Activated naive CD4-positive, alpha-beta T cell treated with anti-CD3 and anti-CD28 coated beads, Interleukin-2, amount 50 U/mL, for 72 hours (primary cell): Measurements from ENCODE around the gene NSG1. TPM values are rescaled to one million over a fixed set of nuclear protein-coding genes. Genes with fewer than 3 reads are reported as not detected.

Experiments used
- ATAC-seq, 2 donors: fragments of 150-1000 bp; cut with Tn5 transposase; 2 replicates each; pipeline ENCODE4 v1.10.0; 2021; ENCODE audit warnings: mild to moderate bottlenecking in 2 of 2, moderate library complexity in 2 of 2
- DNase-seq, 2 donors: peaks; one replicate each; pipeline ENCODE4 v3.0.0; 2021 to 2022; ENCODE audit warnings: low spot score in 2 of 2
- H3K27ac Mint-ChIP-seq, 2 donors: one replicate each; pipeline ENCODE4 v1.8.0; 2022; ENCODE audit warnings: mild to moderate bottlenecking in 2 of 2, mixed read lengths in 2 of 2
- H3K36me3 Mint-ChIP-seq, 2 donors: one replicate each; pipeline ENCODE4 v1.8.0; 2022; ENCODE audit warnings: mixed read lengths in 2 of 2
- H3K9me3 Mint-ChIP-seq, 2 donors: one replicate each; pipeline ENCODE4 v1.8.0; 2022; ENCODE audit warnings: mixed read lengths in 2 of 2
- total RNA-seq, 2 donors: library from RNA; stranded (reverse); gene quantifications; one replicate each; pipeline ENCODE4 v1.2.3, GENCODE V29; 2022

The NSG1 gene
- total RNA-seq, 2 donors from 2014 or later: 0.25 to 0.91 TPM

GRCh38 chr4:4406455-4407298 lies 19.8 kb downstream of the NSG1 start:
- ATAC-seq (peak in 1 of 2 donors; percentile 23), DNase-seq (no peak)
- H3K27ac Mint-ChIP-seq: no peak overlapping the region
- no peaks in the 10 kb centered on the region for H3K9me3 Mint-ChIP-seq
- H3K36me3 Mint-ChIP-seq: no peaks in the 10 kb centered on the region

DNA sequence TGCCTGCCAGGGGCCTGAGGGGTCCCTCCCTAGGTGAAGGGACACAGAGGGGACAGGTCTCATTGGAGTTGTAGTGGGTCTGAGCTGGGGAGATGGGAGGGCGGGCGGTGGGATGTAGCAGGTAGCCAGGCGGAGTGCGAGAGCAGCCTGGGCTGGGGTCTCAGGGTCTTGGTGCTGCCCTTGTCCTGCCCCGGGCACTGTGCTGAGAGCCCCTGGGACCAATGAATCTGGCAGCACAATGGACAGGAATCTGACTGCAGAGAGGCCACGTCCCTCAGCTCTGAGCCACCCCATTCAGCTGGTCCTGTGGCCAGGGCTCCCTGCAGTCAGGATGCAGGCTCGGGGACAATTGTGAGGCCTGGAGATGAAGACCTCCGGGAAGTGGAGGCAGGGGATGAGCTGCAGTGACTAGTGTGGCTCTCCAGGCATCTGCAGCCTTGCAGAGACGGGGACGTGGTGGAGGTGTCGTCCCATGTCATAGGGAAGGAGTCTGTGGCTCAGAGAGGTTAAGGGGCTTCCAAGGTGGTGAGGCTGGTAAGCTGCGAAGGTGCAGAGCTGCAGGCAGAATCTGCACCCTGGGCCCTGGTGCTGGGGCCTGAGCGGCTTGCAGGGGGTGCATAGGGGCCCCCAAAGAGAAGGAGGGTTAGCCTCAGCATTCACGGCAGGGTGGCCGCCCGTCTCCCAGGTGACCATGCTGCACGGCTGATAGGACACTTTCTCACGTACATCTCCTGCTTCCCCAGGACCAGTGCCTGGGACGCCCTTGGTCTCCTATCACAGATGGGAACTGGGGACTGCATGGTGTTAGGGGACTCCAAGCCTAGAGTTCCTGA lies 20.6 kb downstream of the NSG1 start:
- no peak for DNase-seq
- Mint-ChIP-seq H3K36me3 (no peaks in the 10 kb centered on the region), H3K9me3 (no peaks in the 10 kb centered on the region), H3K27ac (no peak overlapping the region)
- ATAC-seq: peak in 1 of 2 donors; percentile 12

GRCh38 chr4:4408132-4408523 lies 21.2 kb downstream of the NSG1 start:
- DNase-seq: no peak
- ATAC-seq: no peak
- no peaks in the 10 kb centered on the region for H3K36me3 Mint-ChIP-seq

DNA sequence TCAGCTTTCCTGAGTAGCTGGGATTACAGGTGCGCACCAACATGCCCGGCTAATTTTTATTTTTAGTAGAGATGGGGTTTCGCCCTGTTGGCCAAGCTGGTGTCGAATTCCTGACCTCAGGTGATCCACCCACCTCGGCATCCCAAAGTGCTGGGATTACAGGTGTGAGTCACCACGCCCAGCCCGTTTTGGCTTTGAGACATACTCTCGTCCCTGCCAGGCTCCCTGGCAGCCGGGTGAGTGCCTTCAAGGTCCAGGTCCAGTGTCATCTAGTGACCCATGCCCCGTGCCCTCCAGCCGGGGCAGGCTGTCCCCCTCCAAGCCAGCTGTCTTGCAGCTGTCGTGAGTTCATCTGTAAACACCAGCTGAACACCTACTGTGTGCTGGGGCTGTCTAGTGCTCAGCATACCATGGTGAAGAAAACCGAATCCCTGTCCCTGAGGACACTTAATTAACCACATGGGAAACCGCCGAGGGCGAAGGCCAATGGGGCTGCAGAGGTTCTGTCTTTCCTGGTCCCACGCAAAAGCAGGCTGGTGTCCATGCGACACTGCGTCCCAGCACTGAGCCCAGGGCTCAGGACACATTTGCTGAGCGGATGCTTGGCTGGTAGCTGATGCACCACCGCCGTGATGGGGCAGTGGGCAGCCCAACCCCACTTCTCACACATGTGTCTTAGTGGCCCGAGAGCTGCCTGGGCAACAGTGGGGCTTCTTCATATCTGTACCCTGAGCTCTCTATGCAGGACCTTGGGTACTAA lies 21.9 kb downstream of the NSG1 start:
- H3K9me3 Mint-ChIP-seq: no peaks in the 10 kb centered on the region
- ATAC-seq (no peak), DNase-seq (no peak)
- no peaks in the 10 kb centered on the region for H3K36me3 Mint-ChIP-seq
- H3K27ac Mint-ChIP-seq: no peak overlapping the region

More at GRCh38 chr4:4408132-4408523, 21.2 kb downstream of the NSG1 start:
- Mint-ChIP-seq H3K27ac (no peak overlapping the region), H3K9me3 (no peaks in the 10 kb centered on the region)

DNA sequence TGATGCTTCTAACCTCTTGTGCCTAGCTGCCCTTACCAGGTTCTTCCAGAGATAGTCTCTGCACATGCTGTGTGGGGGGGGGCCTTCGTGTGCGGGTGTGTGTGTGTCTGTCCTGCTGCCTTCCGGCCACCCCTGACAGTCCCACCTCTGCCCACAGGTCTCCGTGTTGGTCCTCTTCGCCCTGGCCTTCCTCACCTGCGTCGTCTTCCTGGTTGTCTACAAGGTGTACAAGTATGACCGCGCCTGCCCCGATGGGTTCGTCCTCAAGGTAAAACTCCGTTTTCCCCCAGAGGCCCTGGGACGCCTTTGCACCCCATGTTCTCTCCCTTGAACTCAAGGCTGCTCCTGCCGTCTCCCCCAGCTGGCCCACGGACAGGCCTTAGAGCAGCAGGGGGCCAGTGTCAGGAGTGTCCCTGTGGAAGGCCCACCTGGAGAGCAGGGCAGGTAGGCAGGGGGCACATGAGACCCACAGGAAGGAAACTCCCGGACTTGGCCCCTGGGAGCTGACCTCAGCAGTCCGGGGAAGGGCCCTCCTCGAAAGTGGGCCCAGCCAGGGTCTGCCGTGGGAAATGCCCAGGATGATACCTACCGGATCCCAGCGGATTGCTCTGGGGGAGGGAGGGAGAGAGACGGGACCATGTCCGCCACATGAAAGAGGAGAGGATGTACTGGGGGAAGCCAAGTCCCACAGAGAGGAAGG lies 22.7 kb downstream of the NSG1 start:
- no peak overlapping the region for H3K27ac Mint-ChIP-seq
- DNase-seq (no peak), ATAC-seq (no peak)
- H3K9me3 Mint-ChIP-seq: no peaks in the 10 kb centered on the region
- no peaks in the 10 kb centered on the region for H3K36me3 Mint-ChIP-seq

DNA sequence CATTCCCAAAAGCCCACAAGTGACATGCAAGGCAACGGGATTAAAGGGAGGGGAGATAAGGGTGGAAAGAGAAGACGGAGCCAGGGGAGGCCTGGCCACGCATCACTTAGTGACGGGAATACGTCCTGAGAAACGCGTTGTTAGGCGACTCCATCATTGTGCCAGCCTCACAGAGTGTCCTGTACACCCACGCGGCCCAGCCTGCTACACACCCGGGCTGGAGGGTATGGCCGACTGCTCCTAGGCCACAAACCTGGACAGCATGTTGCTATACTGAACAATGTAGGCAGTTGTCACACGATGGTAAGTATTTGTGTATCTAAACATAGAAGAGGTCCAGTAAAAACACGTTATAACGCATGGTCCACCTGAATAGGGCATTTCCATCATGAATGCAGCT lies 23.4 kb downstream of the NSG1 start:
- Mint-ChIP-seq H3K9me3 (no peaks in the 10 kb centered on the region), H3K36me3 (no peaks in the 10 kb centered on the region), H3K27ac (peak overlapping the region in 1 of 2 donors; percentile 68)
- ATAC-seq: no peak
- no peak for DNase-seq

DNA sequence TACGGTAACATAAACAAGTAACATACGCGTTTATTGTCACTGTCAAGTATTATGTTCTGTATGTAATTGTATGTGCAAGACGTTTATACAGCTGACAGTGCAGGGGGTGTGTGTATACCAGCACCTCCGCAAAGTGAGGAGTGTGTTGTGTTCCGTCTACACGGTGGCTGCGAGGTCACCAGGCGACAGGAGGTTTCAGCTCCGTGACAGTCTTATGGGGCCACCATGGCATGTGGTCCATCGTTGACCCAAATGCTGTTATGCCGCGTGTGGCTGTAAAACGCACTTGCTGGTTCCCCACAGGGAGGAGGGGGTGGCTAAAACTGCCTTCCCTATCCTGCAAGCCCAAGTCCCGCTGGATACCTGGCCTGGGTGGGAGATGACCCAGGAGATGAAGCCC lies 25.0 kb downstream of the NSG1 start:
- Mint-ChIP-seq H3K9me3 (peaks cover 0 to 4% of the 10 kb centered on the region in 2 donors), H3K27ac (no peak overlapping the region), H3K36me3 (peaks cover 5 to 8% of the 10 kb centered on the region in 2 donors)
- DNase-seq (no peak), ATAC-seq (no peak)

- H3K36me3 Mint-ChIP-seq: peaks cover 7 to 9% of the 10 kb centered on the region in 2 donors
- H3K27ac Mint-ChIP-seq: peak overlapping the region; percentile 8 to 19
- DNase-seq (no peak), ATAC-seq (no peak)
- peaks cover 0 to 5% of the 10 kb centered on the region in 2 donors for H3K9me3 Mint-ChIP-seq
These were observed 25.9 kb downstream of the NSG1 start for GRCh38 chr4:4412641-4413372.

DNA sequence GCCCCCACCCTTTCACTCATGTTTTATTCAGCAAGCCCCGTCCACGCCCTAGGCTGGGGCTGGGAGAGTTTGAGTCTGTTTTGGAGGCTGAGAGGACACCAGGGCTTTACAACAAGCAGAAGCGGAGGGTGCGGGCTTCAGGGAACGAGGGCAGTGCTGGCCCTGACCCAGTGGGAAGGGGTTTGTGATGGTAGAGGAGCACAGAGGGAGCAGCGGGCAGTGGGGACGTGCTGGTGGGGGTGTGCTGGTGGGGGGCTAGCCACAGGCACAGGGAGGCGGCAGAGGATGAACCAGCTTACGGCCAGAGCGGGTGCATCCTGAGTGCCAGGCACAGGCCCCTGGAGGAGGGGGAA lies 26.4 kb downstream of the NSG1 start:
- Mint-ChIP-seq H3K36me3 (peaks cover 7 to 9% of the 10 kb centered on the region in 2 donors), H3K9me3 (peaks cover 0 to 5% of the 10 kb centered on the region in 2 donors), H3K27ac (peak overlapping the region; percentile 8 to 19)
- DNase-seq: no peak
- ATAC-seq: no peak

DNA sequence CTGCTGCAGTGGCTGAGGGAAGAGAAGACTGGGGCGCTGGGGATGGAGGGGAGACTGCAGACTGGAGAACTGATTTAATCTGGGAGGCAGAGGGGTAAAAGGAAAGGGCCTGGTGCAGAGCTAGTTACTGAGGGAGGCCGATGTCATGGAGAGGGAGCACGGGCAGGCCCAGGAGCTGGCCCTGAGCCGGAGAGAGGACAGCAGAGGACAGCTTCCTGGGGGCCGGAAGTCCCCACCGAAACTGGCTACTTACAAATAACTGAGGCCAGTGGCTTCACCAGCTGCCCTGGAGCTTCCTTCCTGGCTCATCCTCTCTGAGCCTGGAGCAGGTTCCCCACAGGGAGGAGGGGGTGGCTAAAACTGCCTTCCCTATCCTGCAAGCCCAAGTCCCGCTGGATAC lies 26.9 kb downstream of the NSG1 start:
- peaks cover 7 to 14% of the 10 kb centered on the region in 2 donors for H3K36me3 Mint-ChIP-seq
- DNase-seq (no peak), ATAC-seq (no peak)
- peak overlapping the region in 1 of 2 donors; percentile 11 for H3K27ac Mint-ChIP-seq
- peaks cover 0 to 5% of the 10 kb centered on the region in 2 donors for H3K9me3 Mint-ChIP-seq

DNA sequence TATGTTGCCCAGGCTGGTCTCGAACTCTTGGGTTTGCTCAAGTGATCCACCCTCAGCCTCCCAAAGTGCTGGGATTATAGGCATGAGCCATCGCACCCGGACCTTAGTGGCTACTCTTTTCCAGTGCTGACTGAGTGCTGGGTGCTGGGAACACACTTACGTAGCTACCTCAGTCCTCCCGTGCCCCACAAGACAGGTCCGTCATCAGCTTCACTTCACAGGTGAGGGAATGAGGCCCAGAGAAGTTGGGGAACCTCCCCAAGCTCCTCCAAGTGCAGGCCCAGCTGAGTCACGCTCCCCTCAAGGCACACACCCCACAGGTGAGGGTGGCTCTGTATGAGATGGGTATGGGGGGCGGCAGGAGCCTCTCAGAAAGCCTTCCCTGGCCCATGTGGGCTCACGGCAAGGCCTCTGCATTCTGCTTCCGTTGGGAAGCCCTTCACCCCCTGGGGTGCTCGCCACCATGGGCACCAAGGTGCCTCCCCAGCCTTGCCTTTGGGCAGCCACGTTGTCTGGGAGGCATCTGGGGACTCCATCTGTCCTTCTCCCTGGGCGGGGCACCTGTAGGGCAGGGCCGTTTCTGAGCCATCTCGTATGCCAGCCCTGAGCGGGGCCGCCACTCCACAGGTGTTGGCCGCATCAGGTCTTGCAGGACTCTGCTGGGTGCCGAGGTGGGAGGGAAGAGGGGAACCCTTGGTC lies 28.4 kb downstream of the NSG1 start:
- DNase-seq: no peak
- H3K27ac Mint-ChIP-seq: no peak overlapping the region
- peaks cover 7 to 14% of the 10 kb centered on the region in 2 donors for H3K36me3 Mint-ChIP-seq
- no peak for ATAC-seq
- H3K9me3 Mint-ChIP-seq: peaks cover 0 to 5% of the 10 kb centered on the region in 2 donors

DNA sequence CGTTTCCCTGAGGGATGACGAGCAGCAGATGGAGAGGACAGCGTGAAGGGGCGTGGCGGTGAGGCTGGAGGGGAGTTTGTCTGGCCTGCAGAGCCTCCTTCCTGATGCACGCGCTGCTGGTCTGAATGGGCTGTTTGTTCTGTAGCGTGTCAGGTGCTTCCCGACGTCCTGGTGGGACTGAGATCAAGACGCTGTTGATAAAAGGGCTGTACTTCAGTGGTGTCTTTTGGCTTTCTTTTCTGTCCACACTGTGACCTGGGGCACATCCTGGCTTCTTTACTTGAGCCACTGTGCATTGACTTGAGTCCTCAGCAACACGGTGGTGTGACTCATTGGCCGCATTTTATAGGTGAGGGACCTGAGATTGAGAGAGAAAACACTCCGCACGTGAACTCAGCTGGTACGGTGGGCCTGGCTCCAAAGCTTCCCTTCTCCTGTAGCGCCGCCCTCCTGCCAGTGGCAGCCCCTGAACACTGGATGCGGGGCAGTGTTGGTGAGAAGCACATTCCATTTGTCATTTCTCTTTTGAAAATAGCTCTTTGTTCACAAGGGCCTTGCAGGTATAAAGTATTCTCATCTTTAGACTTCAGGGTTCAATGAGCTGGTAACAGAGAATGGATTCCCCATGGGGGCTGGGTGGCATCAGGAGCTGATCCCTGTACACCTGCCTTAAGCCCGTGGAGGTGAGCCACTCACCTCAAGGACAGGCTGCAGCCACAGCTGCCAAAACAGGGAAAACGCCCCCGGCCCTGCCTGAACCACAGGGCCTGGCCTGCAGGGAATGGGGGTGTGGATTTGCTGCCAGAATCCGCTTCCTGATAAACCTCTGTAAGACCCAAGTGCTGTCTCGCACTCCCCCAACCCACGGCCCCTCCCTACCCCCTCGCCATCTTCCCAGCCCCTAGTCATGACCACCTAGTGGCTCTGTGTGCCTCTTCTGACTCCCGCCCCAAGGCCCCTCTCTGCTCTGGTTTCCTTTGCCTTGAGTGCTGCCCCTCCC lies 29.2 kb downstream of the NSG1 start:
- peaks cover 0 to 5% of the 10 kb centered on the region in 2 donors for H3K9me3 Mint-ChIP-seq
- DNase-seq (peak in 1 of 2 donors; percentile 16), ATAC-seq (no peak)
- peak overlapping the region in 1 of 2 donors; percentile 36 for H3K27ac Mint-ChIP-seq
- H3K36me3 Mint-ChIP-seq: peaks cover 11 to 18% of the 10 kb centered on the region in 2 donors

DNA sequence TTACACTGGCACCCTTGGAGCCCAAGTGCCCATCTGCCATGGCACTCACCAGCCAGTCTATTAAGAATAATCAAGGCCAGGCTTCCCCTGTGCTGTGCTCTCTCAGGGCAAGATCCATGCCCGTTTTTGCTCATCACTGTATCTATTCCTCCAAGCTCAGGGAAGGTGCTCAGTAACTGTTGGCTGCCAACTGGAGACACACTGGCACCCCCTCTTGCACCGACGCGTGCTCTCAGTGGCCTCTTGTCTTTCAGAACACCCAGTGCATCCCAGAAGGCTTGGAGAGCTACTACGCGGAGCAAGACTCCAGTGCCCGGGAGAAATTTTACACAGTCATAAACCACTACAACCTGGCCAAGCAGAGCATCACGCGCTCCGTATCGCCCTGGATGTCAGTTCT lies 30.1 kb downstream of the NSG1 start:
- ATAC-seq: no peak
- Mint-ChIP-seq H3K27ac (no peak overlapping the region), H3K9me3 (peaks cover 0 to 5% of the 10 kb centered on the region in 2 donors), H3K36me3 (peaks cover 11 to 18% of the 10 kb centered on the region in 2 donors)
- peak in 1 of 2 donors; percentile 30 for DNase-seq

- DNase-seq (peak in 1 of 2 donors; percentile 30), ATAC-seq (peak in 1 of 2 donors; percentile 32)
- Mint-ChIP-seq H3K36me3 (peaks cover 11 to 18% of the 10 kb centered on the region in 2 donors), H3K9me3 (peaks cover 0 to 5% of the 10 kb centered on the region in 2 donors), H3K27ac (peak overlapping the region in 1 of 2 donors; percentile 50)
These were observed 31.0 kb downstream of the NSG1 start for GRCh38 chr4:4417886-4418285.
